Astrocyte of the cerebellum (primary cell): Measurements from ENCODE around the gene C12orf54.
"Not testable (repeated sequence)": the region's sequence is repeated elsewhere in the genome, so short reads cannot be mapped to it uniquely, and the experiment has no call there.

ENCODE experiments used
- DNase-seq: peaks from one replicate; pipeline ENCODE4 v3.0.0-alpha.2; 2011; ENCODE audit warnings: low read depth
- H3K4me3 ChIP-seq: 2 replicates; pipeline ENCODE4 v1.5.1; 2011; ENCODE audit warnings: mild to moderate bottlenecking, low read depth, low read length, moderate library complexity
- in situ Hi-C: cut with HindIII; loops from 2 replicates; pipeline ENCODE4 v1.10.0; 2017; ENCODE audit warnings: low sequenced_read_pairs
- TF ChIP-seq, protein P1 (sequence below): IDR thresholded peaks from 2 replicates; pipeline ENCODE4 v1.5.1; 2012; ENCODE audit warnings: low read length, low read depth, moderate library complexity, mild to moderate bottlenecking; ENCODE audit errors: missing control alignments

C12orf54 gene

DNA sequence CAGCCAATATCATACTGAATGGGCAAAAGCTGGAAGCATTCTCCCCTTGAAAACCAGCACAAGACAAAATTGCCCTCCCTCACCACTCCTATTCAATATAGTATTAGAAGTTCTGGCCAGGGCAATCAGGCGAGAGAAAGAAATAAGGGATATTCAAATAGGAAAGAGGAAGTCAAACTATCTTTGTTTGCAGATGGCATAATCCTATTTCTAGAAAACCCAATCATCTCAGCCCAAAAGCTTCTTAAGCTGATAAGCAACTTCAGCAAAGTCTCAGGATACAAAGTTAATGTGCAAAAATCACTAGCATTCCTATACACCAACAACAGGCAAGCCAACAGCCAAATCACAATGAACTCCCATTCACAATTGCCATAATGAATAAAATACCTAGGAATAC is 30.9 kb upstream of the C12orf54 start:
- TF ChIP-seq, protein P1, sequence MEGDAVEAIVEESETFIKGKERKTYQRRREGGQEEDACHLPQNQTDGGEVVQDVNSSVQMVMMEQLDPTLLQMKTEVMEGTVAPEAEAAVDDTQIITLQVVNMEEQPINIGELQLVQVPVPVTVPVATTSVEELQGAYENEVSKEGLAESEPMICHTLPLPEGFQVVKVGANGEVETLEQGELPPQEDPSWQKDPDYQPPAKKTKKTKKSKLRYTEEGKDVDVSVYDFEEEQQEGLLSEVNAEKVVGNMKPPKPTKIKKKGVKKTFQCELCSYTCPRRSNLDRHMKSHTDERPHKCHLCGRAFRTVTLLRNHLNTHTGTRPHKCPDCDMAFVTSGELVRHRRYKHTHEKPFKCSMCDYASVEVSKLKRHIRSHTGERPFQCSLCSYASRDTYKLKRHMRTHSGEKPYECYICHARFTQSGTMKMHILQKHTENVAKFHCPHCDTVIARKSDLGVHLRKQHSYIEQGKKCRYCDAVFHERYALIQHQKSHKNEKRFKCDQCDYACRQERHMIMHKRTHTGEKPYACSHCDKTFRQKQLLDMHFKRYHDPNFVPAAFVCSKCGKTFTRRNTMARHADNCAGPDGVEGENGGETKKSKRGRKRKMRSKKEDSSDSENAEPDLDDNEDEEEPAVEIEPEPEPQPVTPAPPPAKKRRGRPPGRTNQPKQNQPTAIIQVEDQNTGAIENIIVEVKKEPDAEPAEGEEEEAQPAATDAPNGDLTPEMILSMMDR, result no peak
- in situ Hi-C loops, result no loop called here
- no peak overlapping the region for H3K4me3 ChIP-seq
- no peak for DNase-seq

DNA sequence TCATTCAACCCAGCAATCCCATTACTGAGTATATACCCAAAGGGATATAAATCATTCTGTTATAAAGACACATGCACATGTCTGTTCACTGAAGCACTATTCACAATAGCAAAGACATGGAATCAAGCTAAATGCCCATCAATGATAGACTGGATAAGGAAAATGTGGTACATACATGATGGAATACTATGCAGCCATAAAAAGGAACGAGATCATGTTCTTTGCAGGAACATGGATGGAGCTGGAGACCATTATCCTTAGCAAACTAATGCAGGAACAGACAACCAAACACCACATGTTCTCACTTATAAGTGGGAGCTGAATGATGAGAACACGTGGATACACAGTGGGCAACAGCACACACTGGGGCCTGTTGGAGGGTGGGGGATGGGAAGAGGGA is 29.3 kb upstream of the C12orf54 start:
- H3K4me3 ChIP-seq, in situ Hi-C loops, DNase-seq: not testable (repeated sequence)

DNA sequence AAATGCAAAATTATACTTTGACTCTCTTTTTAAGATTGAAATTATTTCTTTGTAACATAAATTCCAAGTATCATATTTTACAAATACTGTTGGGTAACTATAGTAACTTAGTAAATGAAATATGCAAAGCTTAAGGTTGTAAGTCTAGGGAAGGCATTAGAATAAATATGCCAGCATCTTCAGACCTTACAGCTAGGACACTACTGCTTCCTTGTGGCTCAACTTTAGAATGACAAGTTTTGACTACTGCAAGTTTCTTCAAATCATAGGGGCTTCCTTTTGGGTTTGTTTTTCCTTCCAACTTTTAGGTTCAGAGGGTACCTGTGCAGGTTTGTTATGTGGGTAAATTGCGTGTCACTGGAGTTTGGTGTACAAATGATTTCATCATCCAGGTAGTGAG is 27.6 kb upstream of the C12orf54 start:
- in situ Hi-C loops, result no loop called here
- DNase-seq, result no peak
- TF ChIP-seq, protein P1, result peak; percentile 7
- H3K4me3 ChIP-seq, result no peak overlapping the region

DNA sequence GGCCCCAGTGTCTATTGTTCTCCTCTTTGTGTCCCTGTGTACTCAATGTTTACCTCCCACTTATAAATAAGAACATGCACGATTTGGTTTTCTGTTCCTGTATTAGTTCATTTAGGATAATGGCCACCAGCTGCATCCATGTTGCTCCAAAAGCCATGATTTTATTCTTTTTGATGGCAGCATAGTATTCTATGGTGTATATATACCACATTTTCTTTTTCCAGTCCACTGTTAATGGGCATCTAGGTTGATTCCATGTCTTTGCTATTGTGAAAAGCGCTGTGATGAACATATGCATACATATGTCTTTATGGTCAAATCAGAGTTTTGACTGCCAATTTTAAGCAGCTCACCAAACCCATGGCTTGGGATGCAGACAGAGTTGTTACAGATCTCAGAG is 27.2 kb upstream of the C12orf54 start:
- no peak overlapping the region for H3K4me3 ChIP-seq
- in situ Hi-C loops, result no loop called here
- TF ChIP-seq, protein P1, result no peak
- DNase-seq, result no peak

DNA sequence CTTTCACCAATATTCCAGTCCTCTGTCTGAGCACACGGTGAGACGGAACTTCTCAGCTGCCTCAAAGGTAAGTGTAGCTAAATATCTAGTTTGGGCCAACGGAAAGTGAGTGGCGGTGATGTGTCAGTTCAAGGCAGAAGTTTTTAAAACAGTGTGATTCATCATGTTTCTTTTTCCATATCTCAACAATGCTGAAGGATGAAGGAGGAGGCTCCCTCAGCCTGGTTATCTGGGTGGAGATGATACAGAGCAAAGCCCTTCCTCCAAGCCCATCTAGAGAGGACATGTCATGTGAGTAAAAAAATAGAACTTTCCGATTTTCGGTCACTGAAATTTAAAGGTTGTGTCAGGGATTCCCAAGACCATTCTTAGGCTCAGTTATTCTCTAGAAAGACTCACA is 23.0 kb upstream of the C12orf54 start:
- TF ChIP-seq, protein P1, result no peak
- no peak for DNase-seq
- in situ Hi-C loops, result no loop called here
- no peak overlapping the region for H3K4me3 ChIP-seq

DNA sequence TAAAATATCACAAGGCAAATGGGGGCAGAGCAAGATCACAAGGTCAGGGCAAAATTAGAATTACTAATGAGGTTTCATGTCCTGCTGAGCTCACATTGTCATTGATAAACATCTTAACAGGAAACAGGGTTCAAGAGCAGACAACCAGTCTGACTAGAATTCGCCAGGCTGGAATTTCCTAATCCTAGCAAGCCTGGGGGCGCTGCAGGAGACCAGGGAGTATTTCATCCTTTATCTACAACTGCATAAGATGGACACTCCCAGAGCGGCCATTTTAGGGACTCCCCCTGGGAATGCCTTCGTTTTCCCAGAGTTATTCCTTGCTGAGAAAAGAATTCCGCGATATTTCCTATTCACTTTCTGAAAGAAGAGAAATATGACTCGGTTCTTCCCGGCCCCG is 13.3 kb upstream of the C12orf54 start:
- H3K4me3 ChIP-seq, DNase-seq, in situ Hi-C loops: not testable (repeated sequence)

DNA sequence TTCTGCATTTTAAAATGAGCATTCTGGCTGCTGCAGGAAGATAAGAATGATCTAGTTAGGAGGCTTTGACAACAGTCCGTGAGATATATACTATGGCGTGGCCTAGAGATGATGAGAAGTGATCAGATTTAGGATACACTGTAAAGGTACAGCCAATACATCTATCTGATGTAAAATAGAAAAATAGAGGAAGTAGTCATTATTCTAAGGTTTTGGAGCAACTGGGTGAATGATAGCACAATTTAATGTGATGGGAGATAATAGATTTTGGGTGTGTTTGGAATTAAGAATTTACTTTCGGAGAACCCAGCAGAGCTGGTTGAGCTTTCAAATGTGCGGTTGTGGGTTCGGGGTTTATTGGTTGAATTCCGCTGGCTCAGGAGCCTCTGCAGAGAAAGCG is 10.0 kb upstream of the C12orf54 start, which contains the start of gene ANP32D:
TSS of gene ANP32D (plus strand) at position 301 of the 400 bp plus-strand sequence. CDS start 106 bp downstream, outside the sequence.
- DNase-seq, result no peak
- no peak within 1 kb of the TSS for H3K4me3 ChIP-seq
- TF ChIP-seq, protein P1, result no peak
- in situ Hi-C loops, result no loop called here

DNA sequence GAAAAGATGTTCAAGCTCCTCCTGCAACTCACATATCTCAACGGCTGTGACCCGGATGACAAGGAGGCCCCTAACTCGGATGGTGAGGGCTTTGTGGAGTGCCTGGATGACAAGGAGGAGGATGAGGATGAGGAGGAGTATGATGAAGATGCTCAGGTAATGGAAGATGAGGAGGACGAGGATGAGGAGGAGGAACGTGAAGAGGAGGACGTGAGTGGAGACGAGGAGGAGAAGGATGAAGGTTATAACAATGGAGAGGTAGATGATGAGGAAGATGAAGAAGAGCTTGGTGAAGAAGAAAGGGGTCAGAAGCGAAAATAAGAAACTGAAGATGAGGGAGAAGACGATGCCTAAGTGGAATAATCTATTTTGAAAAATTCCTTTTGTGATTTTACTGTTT is 9.2 kb upstream of the C12orf54 start:
- no peak overlapping the region for H3K4me3 ChIP-seq
- TF ChIP-seq, protein P1, result no peak
- no peak for DNase-seq
- in situ Hi-C loops, result no loop called here

DNA sequence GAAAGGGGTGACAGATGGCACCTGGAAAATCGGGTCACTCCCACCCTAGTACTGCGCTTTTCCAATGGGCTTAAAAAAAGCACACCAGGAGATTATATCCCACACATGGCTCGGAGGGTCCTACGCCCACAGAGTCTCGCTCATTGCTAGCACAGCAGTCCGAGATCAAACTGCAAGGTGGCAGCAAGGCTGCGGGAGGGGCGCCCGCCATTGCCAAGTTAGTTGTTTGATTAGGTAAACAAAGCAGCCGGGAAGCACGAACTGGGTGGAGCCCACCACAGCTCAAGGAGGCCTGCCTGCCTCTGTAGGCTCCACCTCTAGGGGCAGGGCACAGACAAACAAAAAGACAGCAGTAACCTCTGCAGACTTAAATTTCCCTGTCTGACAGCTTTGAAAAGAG is 7.8 kb upstream of the C12orf54 start:
- DNase-seq, in situ Hi-C loops, H3K4me3 ChIP-seq: not testable (repeated sequence)
